ENCODE results near the gene MAGI1. TPM values are rescaled to one million over a fixed set of nuclear protein-coding genes. Genes with fewer than 3 reads are reported as not detected.

Gene MAGI1
- total RNA-seq, 1 experiment from 2014 or later = 38.6 TPM

GRCh38 chr3:65449841-65450428 lies 588.8 kb downstream of the MAGI1 start (continued):
- TF ChIP-seq REST (IDR thresholded peaks at IDR 0.05; ENCODE audit: low read depth) = no peak
- no peak for TF ChIP-seq ZFX (IDR thresholded peaks at IDR 0.05)
- TF ChIP-seq, protein P1, sequence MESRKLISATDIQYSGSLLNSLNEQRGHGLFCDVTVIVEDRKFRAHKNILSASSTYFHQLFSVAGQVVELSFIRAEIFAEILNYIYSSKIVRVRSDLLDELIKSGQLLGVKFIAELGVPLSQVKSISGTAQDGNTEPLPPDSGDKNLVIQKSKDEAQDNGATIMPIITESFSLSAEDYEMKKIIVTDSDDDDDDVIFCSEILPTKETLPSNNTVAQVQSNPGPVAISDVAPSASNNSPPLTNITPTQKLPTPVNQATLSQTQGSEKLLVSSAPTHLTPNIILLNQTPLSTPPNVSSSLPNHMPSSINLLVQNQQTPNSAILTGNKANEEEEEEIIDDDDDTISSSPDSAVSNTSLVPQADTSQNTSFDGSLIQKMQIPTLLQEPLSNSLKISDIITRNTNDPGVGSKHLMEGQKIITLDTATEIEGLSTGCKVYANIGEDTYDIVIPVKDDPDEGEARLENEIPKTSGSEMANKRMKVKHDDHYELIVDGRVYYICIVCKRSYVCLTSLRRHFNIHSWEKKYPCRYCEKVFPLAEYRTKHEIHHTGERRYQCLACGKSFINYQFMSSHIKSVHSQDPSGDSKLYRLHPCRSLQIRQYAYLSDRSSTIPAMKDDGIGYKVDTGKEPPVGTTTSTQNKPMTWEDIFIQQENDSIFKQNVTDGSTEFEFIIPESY (IDR thresholded peaks at IDR 0.05; ENCODE audit: extremely low read depth, insufficient replicate concordance, low read length) = no peak
- no peak for TF ChIP-seq SP1 (IDR thresholded peaks at IDR 0.05; ENCODE audit: low read depth)
- TF ChIP-seq POLR2AphosphoS5 (IDR thresholded peaks at IDR 0.05; ENCODE audit: low read depth, low read length) = no peak
- TF ChIP-seq TCF7L2 (IDR thresholded peaks at IDR 0.05; ENCODE audit: borderline replicate concordance, extremely low read depth, insufficient read depth, insufficient read length) = no peak

GRCh38 chr3:65448120-65448519 lies 590.6 kb downstream of the MAGI1 start:
- H3K9me3 ChIP-seq (ENCODE audit: control insufficient read depth in 1 of 2, insufficient read depth in 1 of 2, low read depth in 1 of 2, low read length in 2 of 2) = no peaks in the 10 kb centered on the region
- ChIA-PET CTCF (no interaction called here), POLR2A (no interaction called here), RAD21 (ENCODE audit: low non-redundant PET in 1 of 2, low total read pairs in 2 of 2, uncharacterized antibody in 2 of 2, unreplicated experiment in 2 of 2) (no interaction called here)
- no peaks in the 10 kb centered on the region for H3K79me2 ChIP-seq (ENCODE audit: insufficient read depth, low read length)
- TF ChIP-seq EZH2 (IDR thresholded peaks at IDR 0.05) (no peak), FOSL1 (IDR thresholded peaks at IDR 0.05; ENCODE audit: low read depth) (no peak), CEBPB (IDR thresholded peaks at IDR 0.05; ENCODE audit: low read depth) (no peak), SRF (IDR thresholded peaks at IDR 0.05; ENCODE audit: low read depth) (no peak), CTCF (IDR thresholded peaks at IDR 0.05 in 2 of 3, conservative IDR thresholded peaks at IDR 0.05 in 1 of 3; ENCODE audit: borderline replicate concordance in 1 of 3, insufficient read depth in 1 of 3, low read depth in 2 of 3, low read length in 2 of 3) (no peak), TCF7L2 (IDR thresholded peaks at IDR 0.05; ENCODE audit: borderline replicate concordance, extremely low read depth, insufficient read depth, insufficient read length) (no peak), SIN3A (IDR thresholded peaks at IDR 0.05; ENCODE audit: low read depth) (no peak)
- H3K4me1 ChIP-seq (ENCODE audit: control insufficient read depth in 1 of 2, insufficient read depth in 2 of 2, low read length in 2 of 2) = no peaks in the 10 kb centered on the region
- H3K27ac ChIP-seq (ENCODE audit: low read depth, low read length) = no peak overlapping the region
- ATAC-seq (no peak), DNase-seq (ENCODE audit: low read depth, low spot score) (no peak)
- no peaks in the 10 kb centered on the region for H3K9me2 ChIP-seq (ENCODE audit: insufficient read depth)
- H3K27me3 ChIP-seq (ENCODE audit: insufficient read depth, low read length) = no peaks in the 10 kb centered on the region
- no peak overlapping the region for H3K4me2 ChIP-seq (ENCODE audit: low read length)
- H3K9ac ChIP-seq (ENCODE audit: low read length) = no peak overlapping the region
- H4K20me1 ChIP-seq (ENCODE audit: insufficient read depth) = no peaks in the 10 kb centered on the region
- intact Hi-C loops (cut with micrococcal nuclease) = no loop called here
- BruUV-seq (replicated peaks) = no TSS peak
- no peak overlapping the region for H2AFZ ChIP-seq (ENCODE audit: low read depth, low read length, poor library complexity, severe bottlenecking)
- H3K4me3 ChIP-seq (replicated peaks in 1 of 2; ENCODE audit: low read depth in 1 of 2, low read length in 2 of 2) = no peak overlapping the region
- no peaks in the 10 kb centered on the region for H3K36me3 ChIP-seq (ENCODE audit: control insufficient read depth in 1 of 2, insufficient read depth in 2 of 2, low read length in 2 of 2)
